K562 (cell line): ENCODE data around the gene ELAVL3. TPM values are rescaled to one million over a fixed set of nuclear protein-coding genes. Genes with fewer than 3 reads are reported as not detected.

ENCODE experiments used
- C11orf30 ChIP-seq: fragments of 450-650 bp; IDR thresholded peaks from 2 replicates; pipeline ENCODE4 v1.6.1; 2016; ENCODE audit warnings: low read depth, mild to moderate bottlenecking
- CBFB ChIP-seq: sonication (generic); formaldehyde crosslinking; IDR thresholded peaks from 2 replicates; pipeline ENCODE4 v1.4.0; 2020; ENCODE audit warnings: mild to moderate bottlenecking, missing genetic modification reagents
- EGR1 ChIP-seq: fragments of 450-650 bp; conservative IDR thresholded peaks from 2 replicates; pipeline ENCODE4 v1.6.1; 2017; ENCODE audit warnings: mild to moderate bottlenecking
- GTF2A2 ChIP-seq: IDR thresholded peaks from 2 replicates; pipeline ENCODE4 v1.6.1; 2016; ENCODE audit warnings: mild to moderate bottlenecking, missing genetic modification characterization, missing compliant biosample characterization
- HNRNPK ChIP-seq: fragments of 200-400 bp; formaldehyde crosslinking; IDR thresholded peaks from one replicate; pipeline ENCODE4 v1.6.1; 2018; ENCODE audit warnings: mild to moderate bottlenecking, low read depth, low read length; ENCODE audit not compliant: poor library complexity, severe bottlenecking
- HNRNPUL1 ChIP-seq: fragments of 200-400 bp; formaldehyde crosslinking; IDR thresholded peaks from 2 replicates; pipeline ENCODE4 v1.6.1; 2017; ENCODE audit warnings: low read length
- ILF3 ChIP-seq: fragments of 450-650 bp; IDR thresholded peaks from 2 replicates; pipeline ENCODE4 v1.6.1; 2018; ENCODE audit warnings: antibody characterized with exemption, mild to moderate bottlenecking, moderate library complexity, borderline replicate concordance
- L3MBTL2 ChIP-seq: fragments of 450-650 bp; IDR thresholded peaks from 2 replicates; pipeline ENCODE4 v1.6.1; 2016; ENCODE audit warnings: mild to moderate bottlenecking, moderate library complexity
- LEF1 ChIP-seq: fragments of 450-650 bp; IDR thresholded peaks from 2 replicates; pipeline ENCODE4 v1.6.1; 2016; ENCODE audit warnings: mild to moderate bottlenecking
- MTA1 ChIP-seq: fragments of 450-650 bp; IDR thresholded peaks from 2 replicates; pipeline ENCODE4 v1.6.1; 2017; ENCODE audit warnings: borderline replicate concordance
- SMAD3 ChIP-seq: fragments of 450-650 bp; formaldehyde crosslinking; conservative IDR thresholded peaks from 2 replicates; pipeline ENCODE4 v1.4.0; 2020; ENCODE audit warnings: mild to moderate bottlenecking
- SPI1 ChIP-seq: IDR thresholded peaks from 2 replicates; pipeline ENCODE4 v1.6.1; 2011; ENCODE audit warnings: low read depth, low read length, control low read depth, borderline replicate concordance
- TRIM24 ChIP-seq, 2 experiments: fragments of 450-650 bp; IDR thresholded peaks; 2 replicates each; pipeline ENCODE4 v1.6.1; 2016
- ZNF239 ChIP-seq: fragments of 250-450 bp; sonication (Bioruptor Pico); IDR thresholded peaks from 2 replicates; pipeline ENCODE4 v1.4.0; 2020; ENCODE audit warnings: mild to moderate bottlenecking
- ZNF785 ChIP-seq: fragments of 250-450 bp; sonication (Bioruptor Pico); IDR thresholded peaks from 2 replicates; pipeline ENCODE4 v1.4.0; 2020; ENCODE audit warnings: mild to moderate bottlenecking
- polyA plus RNA-seq, 8 experiments: library from polyadenylated mRNA; depleted of rRNA in 4 of 8; stranded (reverse) in 5 of 8; unstranded in 3 of 8; fragments of >200 nt; fragmentation: Nextera tagmentation in 2 of 8; fragmentation: Illumina TruSeq in 1 of 8; extraction: Ambion mirVana in 2 of 8; extraction: Trizol in 1 of 8; gene quantifications; 2 replicates each; pipeline versions ENCODE4 v1.2.1 to v1.2.3, GENCODE V29; 2011 to 2014; ENCODE audit warnings: inconsistent platforms in 1 of 8, missing spikeins in 1 of 8
- total RNA-seq, 7 experiments: library from RNA; depleted of rRNA in 6 of 7; stranded (reverse); fragments of >200 nt in 6 of 7; fragmentation: Illumina TruSeq in 2 of 7; extraction: Trizol in 2 of 7; gene quantifications; 2 replicates each; pipeline versions ENCODE4 v1.2.1 to v1.2.3, GENCODE V29; 2011 to 2021; ENCODE audit warnings: low replicate concordance in 1 of 7
- TF ChIP-seq, protein P1 (sequence below): fragments of 450-650 bp; IDR thresholded peaks from 2 replicates; pipeline ENCODE4 v1.6.1; 2016; ENCODE audit warnings: borderline replicate concordance
- TF ChIP-seq, protein P2 (sequence below), 2 experiments: fragments of 450-650 bp in 1 of 2; sonication (generic) in 1 of 2; formaldehyde crosslinking in 1 of 2; IDR thresholded peaks; 2 replicates each; pipeline versions ENCODE4 v1.7.1 to v1.9.0; 2016 to 2022; ENCODE audit warnings: inconsistent platforms in 1 of 2, mild to moderate bottlenecking in 1 of 2, missing genetic modification reagents in 1 of 2

ELAVL3 gene
- total and polyA plus RNA-seq, 9 of the 15 experiments (the other 6 are each of a cell fraction or from before 2014, with no cell fraction given): not detected

DNA sequence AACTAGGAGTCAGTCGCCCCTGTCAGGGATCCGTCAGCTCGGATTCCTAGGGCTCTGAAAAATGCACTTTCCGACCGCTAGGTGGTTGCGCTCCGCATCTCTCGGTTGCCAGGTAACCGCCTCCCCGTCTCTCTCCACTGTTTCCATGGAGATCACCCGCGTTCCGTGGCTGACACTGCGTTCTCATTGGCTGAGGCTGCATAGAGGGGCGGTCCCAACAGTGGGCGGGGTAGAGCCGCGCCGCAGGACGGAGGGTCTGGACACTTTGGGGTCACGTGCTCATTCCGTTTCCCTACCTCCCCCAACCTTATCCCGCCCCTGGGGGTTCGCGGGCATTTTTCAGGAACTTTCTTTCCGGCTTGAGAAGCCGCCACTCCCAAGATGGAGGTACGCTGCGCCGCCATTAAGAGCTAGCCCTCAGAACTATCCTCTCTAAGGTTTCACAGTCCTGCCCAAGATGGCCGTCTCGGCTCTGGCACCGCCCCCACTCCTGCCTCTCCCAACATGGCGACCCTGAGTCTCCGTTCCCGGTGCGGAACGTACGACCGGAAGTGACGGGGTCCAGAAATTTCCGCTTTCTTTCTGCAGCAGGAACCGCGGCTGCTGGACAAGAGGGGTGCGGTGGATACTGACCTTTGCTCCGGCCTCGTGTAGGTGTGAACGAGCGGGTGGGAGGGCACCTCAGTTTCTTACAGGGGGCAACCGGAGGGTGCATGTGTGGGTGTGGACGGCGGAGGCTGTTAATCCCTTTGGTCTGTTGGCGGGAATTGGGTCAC is 45.6 kb downstream of the ELAVL3 start, which contains the start of the genes ODAD3 and PRKCSH (continued):
- TF ChIP-seq, protein P1, sequence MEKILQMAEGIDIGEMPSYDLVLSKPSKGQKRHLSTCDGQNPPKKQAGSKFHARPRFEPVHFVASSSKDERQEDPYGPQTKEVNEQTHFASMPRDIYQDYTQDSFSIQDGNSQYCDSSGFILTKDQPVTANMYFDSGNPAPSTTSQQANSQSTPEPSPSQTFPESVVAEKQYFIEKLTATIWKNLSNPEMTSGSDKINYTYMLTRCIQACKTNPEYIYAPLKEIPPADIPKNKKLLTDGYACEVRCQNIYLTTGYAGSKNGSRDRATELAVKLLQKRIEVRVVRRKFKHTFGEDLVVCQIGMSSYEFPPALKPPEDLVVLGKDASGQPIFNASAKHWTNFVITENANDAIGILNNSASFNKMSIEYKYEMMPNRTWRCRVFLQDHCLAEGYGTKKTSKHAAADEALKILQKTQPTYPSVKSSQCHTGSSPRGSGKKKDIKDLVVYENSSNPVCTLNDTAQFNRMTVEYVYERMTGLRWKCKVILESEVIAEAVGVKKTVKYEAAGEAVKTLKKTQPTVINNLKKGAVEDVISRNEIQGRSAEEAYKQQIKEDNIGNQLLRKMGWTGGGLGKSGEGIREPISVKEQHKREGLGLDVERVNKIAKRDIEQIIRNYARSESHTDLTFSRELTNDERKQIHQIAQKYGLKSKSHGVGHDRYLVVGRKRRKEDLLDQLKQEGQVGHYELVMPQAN: peak; percentile 72; the same call in 1 of the 2 replicates
- no peak for TF ChIP-seq ZNF785 (CRISPR knock-in tag)
- no peak for TF ChIP-seq HNRNPUL1
- peak; percentile 53; the same call in 1 of the 2 replicates for TF ChIP-seq L3MBTL2
- TF ChIP-seq HNRNPK: no peak
- TF ChIP-seq LEF1: no peak
- TF ChIP-seq TRIM24 (IDR thresholded peaks at IDR 0.05): peak in 1 of 2 experiments; percentile 42; a peak in 1 of 4 replicates
- TF ChIP-seq SMAD3: peak; percentile 77; the same call in 1 of the 2 replicates
- no peak for TF ChIP-seq ILF3
- peak; percentile 14; the same call in 1 of the 2 replicates for TF ChIP-seq SPI1
- TF ChIP-seq GTF2A2 (tag): no peak
- TF ChIP-seq C11orf30: peak; percentile 57
- TF ChIP-seq MTA1: no peak
- peak; percentile 81 for TF ChIP-seq EGR1
- TF ChIP-seq ZNF239 (CRISPR knock-in tag): peak; percentile 49; the same call in 1 of the 2 replicates
- TF ChIP-seq, protein P2, sequence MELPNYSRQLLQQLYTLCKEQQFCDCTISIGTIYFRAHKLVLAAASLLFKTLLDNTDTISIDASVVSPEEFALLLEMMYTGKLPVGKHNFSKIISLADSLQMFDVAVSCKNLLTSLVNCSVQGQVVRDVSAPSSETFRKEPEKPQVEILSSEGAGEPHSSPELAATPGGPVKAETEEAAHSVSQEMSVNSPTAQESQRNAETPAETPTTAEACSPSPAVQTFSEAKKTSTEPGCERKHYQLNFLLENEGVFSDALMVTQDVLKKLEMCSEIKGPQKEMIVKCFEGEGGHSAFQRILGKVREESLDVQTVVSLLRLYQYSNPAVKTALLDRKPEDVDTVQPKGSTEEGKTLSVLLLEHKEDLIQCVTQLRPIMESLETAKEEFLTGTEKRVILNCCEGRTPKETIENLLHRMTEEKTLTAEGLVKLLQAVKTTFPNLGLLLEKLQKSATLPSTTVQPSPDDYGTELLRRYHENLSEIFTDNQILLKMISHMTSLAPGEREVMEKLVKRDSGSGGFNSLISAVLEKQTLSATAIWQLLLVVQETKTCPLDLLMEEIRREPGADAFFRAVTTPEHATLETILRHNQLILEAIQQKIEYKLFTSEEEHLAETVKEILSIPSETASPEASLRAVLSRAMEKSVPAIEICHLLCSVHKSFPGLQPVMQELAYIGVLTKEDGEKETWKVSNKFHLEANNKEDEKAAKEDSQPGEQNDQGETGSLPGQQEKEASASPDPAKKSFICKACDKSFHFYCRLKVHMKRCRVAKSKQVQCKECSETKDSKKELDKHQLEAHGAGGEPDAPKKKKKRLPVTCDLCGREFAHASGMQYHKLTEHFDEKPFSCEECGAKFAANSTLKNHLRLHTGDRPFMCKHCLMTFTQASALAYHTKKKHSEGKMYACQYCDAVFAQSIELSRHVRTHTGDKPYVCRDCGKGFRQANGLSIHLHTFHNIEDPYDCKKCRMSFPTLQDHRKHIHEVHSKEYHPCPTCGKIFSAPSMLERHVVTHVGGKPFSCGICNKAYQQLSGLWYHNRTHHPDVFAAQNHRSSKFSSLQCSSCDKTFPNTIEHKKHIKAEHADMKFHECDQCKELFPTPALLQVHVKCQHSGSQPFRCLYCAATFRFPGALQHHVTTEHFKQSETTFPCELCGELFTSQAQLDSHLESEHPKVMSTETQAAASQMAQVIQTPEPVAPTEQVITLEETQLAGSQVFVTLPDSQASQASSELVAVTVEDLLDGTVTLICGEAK (IDR thresholded peaks at IDR 0.05): peak; percentile 99
- TF ChIP-seq, protein P2 (CRISPR knock-in tag; IDR thresholded peaks at IDR 0.05): no peak
- TF ChIP-seq CBFB (CRISPR knock-in tag): no peak
